Duodenal mucosa (tissue), 2 donors: ENCODE results near the gene TECPR2.

ENCODE experiments used
- H3K27ac ChIP-seq: one replicate; pipeline ENCODE4 v1.7.0; 2013; ENCODE audit warnings: low read depth, low read length
- H3K27me3 ChIP-seq, 2 donors: one replicate each; pipeline ENCODE4 v1.7.0; 2013; ENCODE audit warnings: low read length in 2 of 2, control low read depth in 1 of 2; ENCODE audit not compliant: insufficient read depth in 2 of 2, control insufficient read depth in 1 of 2
- H3K36me3 ChIP-seq, 2 donors: one replicate each; pipeline ENCODE4 v1.7.0; 2013; ENCODE audit warnings: low read length in 2 of 2, control low read depth in 1 of 2; ENCODE audit not compliant: insufficient read depth in 2 of 2, control insufficient read depth in 1 of 2
- H3K4me1 ChIP-seq, 2 donors: one replicate each; pipeline ENCODE4 v1.7.0; 2013; ENCODE audit warnings: low read length in 2 of 2, control low read depth in 1 of 2; ENCODE audit not compliant: insufficient read depth in 2 of 2, control insufficient read depth in 1 of 2
- H3K4me3 ChIP-seq, 2 donors: one replicate each; pipeline ENCODE4 v1.7.0; 2013; ENCODE audit warnings: low read length in 2 of 2, low read depth in 1 of 2
- H3K9ac ChIP-seq, 2 donors: one replicate each; pipeline ENCODE4 v1.7.0; 2013; ENCODE audit warnings: low read length in 2 of 2, low read depth in 1 of 2
- H3K9me3 ChIP-seq, 2 donors: one replicate each; pipeline ENCODE4 v1.7.0; 2013; ENCODE audit warnings: low read length in 2 of 2, control low read depth in 1 of 2; ENCODE audit not compliant: control insufficient read depth in 1 of 2

The TECPR2 gene

DNA sequence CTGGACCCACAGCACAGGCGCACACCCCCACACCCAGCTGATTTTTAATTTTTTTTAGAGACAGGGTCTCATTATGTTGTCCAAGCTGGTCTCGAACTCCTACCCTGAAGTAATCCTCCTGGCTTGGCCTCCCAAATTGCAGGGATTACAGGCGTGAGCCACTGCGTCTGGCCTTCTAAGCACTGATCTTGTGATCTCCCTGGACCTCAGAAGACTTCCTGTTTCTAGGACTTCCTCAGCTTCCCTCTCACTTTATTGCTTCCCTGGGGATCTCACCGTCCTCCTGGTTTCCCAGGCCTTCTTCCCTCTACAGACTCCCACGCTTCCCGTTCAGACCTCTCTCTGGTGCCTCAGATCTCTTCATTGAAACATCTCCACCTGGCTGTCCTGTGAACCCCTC is 29.4 kb upstream of the TECPR2 start:
- no peaks in the 10 kb centered on the region for H3K27me3 ChIP-seq

DNA sequence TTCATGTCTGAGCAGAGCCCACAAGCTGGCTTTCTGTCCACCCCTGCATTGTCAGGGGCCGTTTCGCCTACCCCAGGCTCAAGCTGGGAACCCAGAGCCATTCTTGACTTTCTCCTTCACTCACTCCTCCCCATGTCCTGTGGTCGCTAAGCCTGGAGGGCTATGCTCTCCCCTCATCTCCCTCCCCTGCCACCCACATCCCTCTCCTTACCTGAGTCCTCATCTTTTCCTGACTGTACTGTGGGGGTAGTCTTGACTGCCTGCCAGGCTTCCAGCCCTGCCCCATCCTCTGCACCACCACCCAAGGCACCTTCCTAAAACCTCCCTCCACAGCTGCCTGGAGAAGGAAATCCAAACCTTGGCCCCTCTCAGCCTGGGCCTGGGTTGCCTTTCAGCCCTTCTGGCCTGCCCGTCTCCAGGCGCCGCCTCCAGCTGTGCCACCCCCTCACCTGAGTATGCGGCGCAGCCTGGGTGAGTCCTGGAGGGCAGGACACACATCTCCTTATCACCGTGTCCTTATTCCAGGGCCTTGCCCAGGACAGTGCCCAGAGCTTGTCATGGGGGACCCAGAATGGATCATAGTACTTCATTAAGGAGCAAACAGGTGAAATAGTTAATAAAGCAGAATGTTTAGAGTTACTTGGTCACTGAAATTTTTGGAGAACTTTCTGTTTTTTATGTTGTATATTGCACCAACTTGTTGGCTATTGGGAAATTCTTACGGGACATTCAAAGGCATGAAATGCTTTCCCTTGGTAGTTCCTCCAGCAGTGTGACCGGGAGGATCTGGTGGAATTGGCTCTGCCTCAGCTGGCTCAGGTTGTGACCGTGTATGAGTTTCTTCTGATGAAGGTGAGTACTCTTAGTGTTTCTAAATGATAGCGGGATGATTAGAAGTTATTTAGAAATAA is 28.7 kb upstream of the TECPR2 start:
- Histone ChIP-seq H3K36me3 (peaks cover 0 to 40% of the 10 kb centered on the region in 2 donors), H3K4me3 (no peak overlapping the region), H3K27me3 (no peaks in the 10 kb centered on the region), H3K9ac (no peak overlapping the region), H3K27ac (no peak overlapping the region), H3K9me3 (no peaks in the 10 kb centered on the region), H3K4me1 (no peaks in the 10 kb centered on the region)

More for the DNA sequence above, 29.4 kb upstream of the TECPR2 start:
- Histone ChIP-seq H3K4me3 (no peak overlapping the region), H3K4me1 (no peaks in the 10 kb centered on the region), H3K27ac (no peak overlapping the region), H3K9ac (no peak overlapping the region), H3K36me3 (peaks cover 0 to 34% of the 10 kb centered on the region in 2 donors), H3K9me3 (no peaks in the 10 kb centered on the region)

DNA sequence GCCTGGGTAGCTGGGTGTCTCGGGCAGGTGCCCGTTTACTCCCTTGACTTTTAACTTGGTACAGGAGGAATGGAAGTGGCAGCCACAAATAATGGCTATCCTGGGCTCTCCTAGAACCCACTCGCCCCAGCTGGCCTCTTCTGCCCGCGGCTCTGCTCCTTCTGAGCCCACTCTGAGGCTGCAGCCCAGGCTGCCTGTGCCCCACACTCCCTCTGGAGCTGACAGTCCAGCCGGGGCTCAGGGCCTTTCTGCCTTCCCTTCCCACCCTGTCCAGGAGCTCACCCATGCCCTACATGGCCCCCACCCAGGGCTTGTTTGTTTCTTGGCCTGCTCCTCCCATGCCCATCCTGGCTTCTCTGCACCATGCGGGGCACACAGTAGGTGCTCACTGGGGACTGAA is 27.6 kb upstream of the TECPR2 start:
- H3K4me3 ChIP-seq, result no peak overlapping the region
- H3K27me3 ChIP-seq, result no peaks in the 10 kb centered on the region
- no peak overlapping the region for H3K9ac ChIP-seq
- H3K36me3 ChIP-seq, result peaks cover 0 to 42% of the 10 kb centered on the region in 2 donors
- H3K4me1 ChIP-seq, result no peaks in the 10 kb centered on the region
- H3K9me3 ChIP-seq, result no peaks in the 10 kb centered on the region
- no peak overlapping the region for H3K27ac ChIP-seq

DNA sequence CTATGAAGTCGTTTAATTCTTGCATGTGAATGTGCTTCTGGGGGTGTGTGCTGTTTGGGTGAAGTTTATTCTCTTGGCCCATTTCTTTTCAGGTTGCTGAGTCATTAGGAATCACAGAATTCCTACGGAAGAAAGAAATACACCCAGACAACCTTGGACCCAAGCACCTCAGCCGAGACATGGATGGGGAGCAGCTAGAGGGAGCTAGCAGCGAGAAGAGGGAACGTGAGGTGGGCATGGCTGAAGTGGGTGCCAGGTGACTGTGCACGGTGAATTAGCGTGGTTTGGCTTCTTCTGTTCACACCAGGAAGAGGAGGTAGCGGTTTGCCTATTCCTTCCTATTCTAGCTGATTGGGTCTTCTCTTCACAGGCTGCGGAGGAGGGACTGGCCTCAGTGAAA is 24.0 kb upstream of the TECPR2 start:
- no peaks in the 10 kb centered on the region for H3K4me1 ChIP-seq
- H3K27ac ChIP-seq, result no peak overlapping the region
- no peak overlapping the region for H3K4me3 ChIP-seq
- peaks cover 12 to 54% of the 10 kb centered on the region in 2 donors for H3K36me3 ChIP-seq
- no peak overlapping the region for H3K9ac ChIP-seq
- H3K27me3 ChIP-seq, result no peaks in the 10 kb centered on the region
- H3K9me3 ChIP-seq, result no peaks in the 10 kb centered on the region

DNA sequence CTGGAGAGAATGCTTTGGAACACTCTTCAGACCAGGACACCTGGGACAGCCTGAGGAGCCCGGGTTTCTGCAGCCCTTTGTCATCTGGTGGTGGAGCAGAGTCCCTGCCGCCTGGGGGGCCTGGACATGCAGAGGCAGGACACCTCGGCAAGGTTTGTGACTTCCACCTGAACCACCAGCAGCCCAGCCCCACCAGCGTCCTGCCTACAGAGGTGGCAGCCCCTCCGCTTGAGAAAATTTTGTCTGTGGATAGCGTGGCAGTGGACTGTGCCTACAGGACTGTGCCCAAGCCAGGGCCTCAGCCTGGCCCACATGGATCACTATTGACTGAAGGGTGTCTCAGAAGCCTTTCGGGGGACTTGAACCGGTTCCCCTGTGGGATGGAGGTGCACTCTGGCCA is 21.2 kb upstream of the TECPR2 start:
- no peak overlapping the region for H3K9ac ChIP-seq
- no peak overlapping the region for H3K4me3 ChIP-seq
- H3K4me1 ChIP-seq, result no peaks in the 10 kb centered on the region
- no peak overlapping the region for H3K27ac ChIP-seq
- no peaks in the 10 kb centered on the region for H3K9me3 ChIP-seq
- peaks cover 28 to 67% of the 10 kb centered on the region in 2 donors for H3K36me3 ChIP-seq
- H3K27me3 ChIP-seq, result no peaks in the 10 kb centered on the region

DNA sequence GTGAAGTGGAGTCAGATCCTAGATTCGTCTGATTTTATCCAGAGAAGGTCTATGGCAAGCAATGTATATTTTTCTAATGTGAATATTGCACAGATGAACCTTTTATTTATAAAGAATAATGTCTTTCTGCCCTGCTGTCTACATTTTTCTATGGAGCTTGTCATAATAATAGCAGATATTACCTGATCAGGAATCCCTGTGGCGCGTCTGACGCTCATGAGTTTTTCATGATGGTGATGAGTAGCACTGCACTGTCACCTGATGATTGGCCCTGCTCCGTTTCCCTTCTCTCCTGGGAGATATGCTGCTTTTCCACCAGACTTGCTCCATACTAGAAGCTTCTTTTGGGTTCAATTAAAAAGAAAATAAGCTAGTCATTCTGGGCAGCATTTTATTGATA is 20.5 kb upstream of the TECPR2 start:
- no peaks in the 10 kb centered on the region for H3K27me3 ChIP-seq
- no peak overlapping the region for H3K9ac ChIP-seq
- no peaks in the 10 kb centered on the region for H3K4me1 ChIP-seq
- H3K36me3 ChIP-seq, result peaks cover 28 to 69% of the 10 kb centered on the region in 2 donors
- no peaks in the 10 kb centered on the region for H3K9me3 ChIP-seq
- H3K4me3 ChIP-seq, result no peak overlapping the region
- no peak overlapping the region for H3K27ac ChIP-seq

DNA sequence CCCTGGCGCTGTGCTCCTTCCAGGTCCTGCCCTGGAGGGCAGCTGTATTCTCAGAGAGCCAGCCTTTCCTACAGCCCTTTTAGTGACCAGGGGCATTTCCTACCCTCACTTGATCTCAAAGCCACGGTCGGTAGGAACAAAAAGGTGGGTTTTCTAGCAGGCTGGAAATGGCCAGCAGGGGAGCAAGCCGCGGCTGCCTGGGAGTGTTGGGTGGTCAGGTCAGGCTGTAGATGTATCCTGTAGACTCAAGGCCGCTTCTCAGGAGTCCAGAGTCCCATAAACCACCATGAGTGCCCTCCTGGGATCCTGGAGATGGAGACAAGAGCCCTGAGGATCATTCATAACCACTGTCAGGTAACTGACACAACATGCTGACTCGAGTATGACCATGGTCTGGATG is 18.7 kb upstream of the TECPR2 start:
- H3K27ac ChIP-seq, result no peak overlapping the region
- H3K27me3 ChIP-seq, result no peaks in the 10 kb centered on the region
- no peak overlapping the region for H3K4me3 ChIP-seq
- H3K4me1 ChIP-seq, result no peaks in the 10 kb centered on the region
- H3K36me3 ChIP-seq, result peaks cover 40 to 73% of the 10 kb centered on the region in 2 donors
- H3K9me3 ChIP-seq, result no peaks in the 10 kb centered on the region
- no peak overlapping the region for H3K9ac ChIP-seq

DNA sequence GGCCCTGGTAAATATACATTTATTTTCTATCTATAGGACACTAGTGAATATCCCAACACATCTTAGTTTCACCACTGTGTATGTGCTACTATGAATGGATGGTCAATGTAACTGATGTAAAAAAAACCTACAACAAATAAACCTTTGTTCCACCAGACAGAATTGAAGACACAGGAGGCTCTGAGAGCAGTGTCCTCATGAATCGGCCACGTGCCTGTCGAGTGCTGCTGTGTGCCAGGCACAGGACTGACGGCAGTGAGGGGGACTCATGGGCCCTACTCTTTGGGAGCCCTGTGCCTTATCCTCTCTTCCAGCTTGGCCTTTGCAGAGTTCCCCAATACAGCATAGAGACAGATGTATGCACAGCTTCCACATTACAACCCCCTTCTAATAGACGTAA is 18.3 kb upstream of the TECPR2 start:
- Histone ChIP-seq H3K9me3 (no peaks in the 10 kb centered on the region), H3K9ac (no peak overlapping the region), H3K4me3 (no peak overlapping the region), H3K27me3 (no peaks in the 10 kb centered on the region), H3K27ac (no peak overlapping the region), H3K36me3 (peaks cover 40 to 76% of the 10 kb centered on the region in 2 donors), H3K4me1 (no peaks in the 10 kb centered on the region)

DNA sequence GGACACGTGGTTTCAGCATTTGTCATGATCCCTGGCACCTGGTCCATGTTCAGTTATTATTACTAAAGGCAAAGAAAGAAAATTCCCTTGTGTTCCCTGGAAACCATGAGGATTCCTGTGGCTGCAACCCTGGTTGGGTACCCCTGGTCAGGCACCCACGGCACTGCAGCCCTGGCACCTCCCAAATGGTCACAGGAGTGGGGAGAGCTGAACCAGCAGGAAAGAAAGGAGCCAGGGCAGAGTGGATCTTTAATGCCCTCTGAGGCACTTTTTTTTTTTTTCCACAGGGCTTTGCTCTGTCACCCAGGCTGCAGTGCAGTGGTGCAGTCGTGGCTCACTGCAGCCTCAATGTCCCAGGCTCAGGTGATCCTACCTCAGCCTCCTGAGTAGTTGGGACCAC is 17.5 kb upstream of the TECPR2 start:
- H3K9me3 ChIP-seq, result no peaks in the 10 kb centered on the region
- H3K4me1 ChIP-seq, result no peaks in the 10 kb centered on the region
- H3K9ac ChIP-seq, result no peak overlapping the region
- no peaks in the 10 kb centered on the region for H3K27me3 ChIP-seq
- no peak overlapping the region for H3K27ac ChIP-seq
- H3K36me3 ChIP-seq, result peaks cover 40 to 80% of the 10 kb centered on the region in 2 donors
- H3K4me3 ChIP-seq, result no peak overlapping the region

DNA sequence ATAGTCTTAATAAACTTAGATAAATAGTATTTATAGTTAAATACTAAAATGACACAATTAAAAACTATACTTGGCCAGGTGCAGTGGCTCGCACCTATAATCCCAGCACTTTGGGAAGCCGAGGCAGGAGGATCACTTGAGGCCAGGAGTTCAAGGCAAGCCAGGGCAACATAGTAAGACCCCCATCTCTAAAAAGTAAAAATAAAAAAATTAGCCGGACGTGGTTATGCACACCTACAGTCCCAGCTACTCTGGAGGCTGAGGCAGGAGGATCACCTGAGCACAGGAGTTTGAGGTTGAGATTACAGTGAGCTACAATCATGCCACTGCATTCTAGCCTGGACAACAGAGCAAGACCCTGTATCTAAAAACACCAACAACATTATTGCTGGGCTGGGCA is 16.1 kb upstream of the TECPR2 start:
- H3K4me3 ChIP-seq, result no peak overlapping the region
- H3K9me3 ChIP-seq, result no peaks in the 10 kb centered on the region
- H3K9ac ChIP-seq, result no peak overlapping the region
- H3K27ac ChIP-seq, result no peak overlapping the region
- H3K4me1 ChIP-seq, result no peaks in the 10 kb centered on the region
- no peaks in the 10 kb centered on the region for H3K27me3 ChIP-seq
- H3K36me3 ChIP-seq, result peaks cover 34 to 70% of the 10 kb centered on the region in 2 donors
